ENCODE data around the gene HRH1. TPM values are rescaled to one million over a fixed set of nuclear protein-coding genes. Genes with fewer than 3 reads are reported as not detected.

HRH1 gene
- total RNA-seq, 1 donor from 2014 or later = 0.19 TPM

GRCh38 chr3:11186771-11187191, 32.5 kb downstream of the HRH1 start:
- no peaks in the 10 kb centered on the region for H3K9me3 ChIP-seq (ENCODE audit: low read depth)
- no peak overlapping the region for H3K4me2 ChIP-seq
- no peak overlapping the region for H3K27ac Mint-ChIP-seq

GRCh38 chr3:11187681-11188080, 33.4 kb downstream of the HRH1 start:
- Histone ChIP-seq H2AFZ (replicated peaks) (no peak overlapping the region), H3K27ac (no peak overlapping the region), H4K20me1 (ENCODE audit: low read depth) (no peaks in the 10 kb centered on the region), H3K36me3 (no peaks in the 10 kb centered on the region), H3K9me3 (ENCODE audit: low read depth) (no peaks in the 10 kb centered on the region), H3K27me3 (no peaks in the 10 kb centered on the region), H3K9ac (no peak overlapping the region), H3F3A (ENCODE audit: low read depth) (no peaks in the 10 kb centered on the region), H3K4me3 (no peak overlapping the region), H3K79me2 (ENCODE audit: low read depth) (no peaks in the 10 kb centered on the region), H3K4me1 (no peaks in the 10 kb centered on the region), H3K4me2 (no peak overlapping the region)
- H3K4me3 Mint-ChIP-seq = no peak overlapping the region
- peaks cover 6% of the 10 kb centered on the region for H3K27me3 Mint-ChIP-seq (ENCODE audit: insufficient read depth, low read depth)
- H3K9me3 Mint-ChIP-seq = no peaks in the 10 kb centered on the region
- H3K4me1 Mint-ChIP-seq = peaks cover 15% of the 10 kb centered on the region
- H3K36me3 Mint-ChIP-seq = no peaks in the 10 kb centered on the region
- no peak overlapping the region for H3K27ac Mint-ChIP-seq
- no peak for DNase-seq (ENCODE audit: low spot score)
- TF ChIP-seq CTCF (IDR thresholded peaks at IDR 0.05) (no peak), EZH2phosphoT487 (IDR thresholded peaks at IDR 0.05) (no peak), EZH2 (IDR thresholded peaks at IDR 0.05) (no peak)

More at GRCh38 chr3:11186771-11187191, 32.5 kb downstream of the HRH1 start:
- H3K79me2 ChIP-seq (ENCODE audit: low read depth) = no peaks in the 10 kb centered on the region
- no peaks in the 10 kb centered on the region for H3K36me3 ChIP-seq
- no peaks in the 10 kb centered on the region for H3F3A ChIP-seq (ENCODE audit: low read depth)
- no peaks in the 10 kb centered on the region for H4K20me1 ChIP-seq (ENCODE audit: low read depth)
- no peak overlapping the region for H2AFZ ChIP-seq (replicated peaks)
- no peaks in the 10 kb centered on the region for H3K36me3 Mint-ChIP-seq
- DNase-seq (ENCODE audit: low spot score) = no peak
- no peak for TF ChIP-seq EZH2 (IDR thresholded peaks at IDR 0.05)
- TF ChIP-seq CTCF (IDR thresholded peaks at IDR 0.05) = no peak
- no peak for TF ChIP-seq EZH2phosphoT487 (IDR thresholded peaks at IDR 0.05)
- no peak overlapping the region for H3K4me3 ChIP-seq
- no peaks in the 10 kb centered on the region for H3K4me1 ChIP-seq
- H3K9me3 Mint-ChIP-seq = no peaks in the 10 kb centered on the region
- H3K27me3 Mint-ChIP-seq (ENCODE audit: insufficient read depth, low read depth) = peaks cover 7% of the 10 kb centered on the region
- H3K27ac ChIP-seq = no peak overlapping the region
- no peaks in the 10 kb centered on the region for H3K27me3 ChIP-seq
- H3K4me1 Mint-ChIP-seq = peaks cover 15% of the 10 kb centered on the region
- H3K9ac ChIP-seq = no peak overlapping the region
- no peak overlapping the region for H3K4me3 Mint-ChIP-seq

GRCh38 chr3:11188231-11188630, 33.9 kb downstream of the HRH1 start:
- Histone ChIP-seq H3K4me2 (no peak overlapping the region), H2AFZ (replicated peaks) (no peak overlapping the region), H3K79me2 (ENCODE audit: low read depth) (no peaks in the 10 kb centered on the region), H3K9me3 (ENCODE audit: low read depth) (no peaks in the 10 kb centered on the region), H3K4me3 (no peak overlapping the region), H4K20me1 (ENCODE audit: low read depth) (no peaks in the 10 kb centered on the region), H3K27ac (no peak overlapping the region), H3K4me1 (no peaks in the 10 kb centered on the region), H3K36me3 (no peaks in the 10 kb centered on the region), H3F3A (ENCODE audit: low read depth) (no peaks in the 10 kb centered on the region), H3K9ac (no peak overlapping the region), H3K27me3 (no peaks in the 10 kb centered on the region)
- TF ChIP-seq CTCF (IDR thresholded peaks at IDR 0.05) (no peak), EZH2 (IDR thresholded peaks at IDR 0.05) (no peak), EZH2phosphoT487 (IDR thresholded peaks at IDR 0.05) (no peak)
- Mint-ChIP-seq H3K4me3 (no peak overlapping the region), H3K27ac (no peak overlapping the region), H3K27me3 (ENCODE audit: insufficient read depth, low read depth) (peaks cover 6% of the 10 kb centered on the region), H3K36me3 (no peaks in the 10 kb centered on the region), H3K4me1 (peaks cover 13% of the 10 kb centered on the region), H3K9me3 (no peaks in the 10 kb centered on the region)
- no peak for DNase-seq (ENCODE audit: low spot score)
